Thymus (tissue), 11 donors: ENCODE results near the gene CHST2. TPM values are rescaled to one million over a fixed set of nuclear protein-coding genes. Genes with fewer than 3 reads are reported as not detected.
A peak's percentile ranks its signal among the peaks of the same experiment; 100 is the strongest.

ENCODE experiments used
- DNase-seq, 9 donors: peaks; one replicate each; pipeline ENCODE4 v3.0.0-alpha.2; 2013; ENCODE audit warnings: low spot score in 9 of 9, low read depth in 6 of 9, missing footprints in 1 of 9
- H3K27ac ChIP-seq, 2 donors: one replicate each; pipeline ENCODE4 v1.5.1; 2013; ENCODE audit warnings: control low read depth in 1 of 2, low read depth in 1 of 2, low read length in 1 of 2, mild to moderate bottlenecking in 1 of 2, moderate library complexity in 1 of 2
- H3K27me3 ChIP-seq, 2 donors: one replicate each; pipeline ENCODE4 v1.5.1; 2013; ENCODE audit warnings: low read length in 1 of 2; ENCODE audit not compliant: control insufficient read depth in 2 of 2, insufficient read depth in 1 of 2
- H3K36me3 ChIP-seq, 2 donors: one replicate each; pipeline ENCODE4 v1.5.1; 2013; ENCODE audit warnings: low read length in 1 of 2, mild to moderate bottlenecking in 1 of 2, moderate library complexity in 1 of 2; ENCODE audit not compliant: control insufficient read depth in 2 of 2, insufficient read depth in 2 of 2
- H3K4me1 ChIP-seq, 2 donors: one replicate each; pipeline ENCODE4 v1.5.1; 2013; ENCODE audit warnings: low read length in 2 of 2; ENCODE audit not compliant: control insufficient read depth in 2 of 2, insufficient read depth in 2 of 2
- H3K4me3 ChIP-seq, 2 donors: one replicate each; pipeline ENCODE4 v1.5.1; 2013; ENCODE audit warnings: low read length in 2 of 2, control low read depth in 1 of 2, mild to moderate bottlenecking in 1 of 2
- H3K9me3 ChIP-seq, 2 donors: one replicate each; pipeline ENCODE4 v1.5.1; 2013; ENCODE audit warnings: low read length in 1 of 2, mild to moderate bottlenecking in 1 of 2; ENCODE audit not compliant: control insufficient read depth in 2 of 2, insufficient read depth in 1 of 2
- WGBS: extraction: QIAGEN DNeasy Blood & Tissue Kit; methylation state at CpG from one replicate; pipeline ENCODE4 v1.1.7; 2013; 5-methylcytosine and 5-hydroxymethylcytosine counted together
- polyA plus RNA-seq: library from polyadenylated mRNA; stranded (reverse); fragments of 200-250 nt; gene quantifications from one replicate; pipeline ENCODE4 v1.2.3, GENCODE V29; 2013
- total RNA-seq: library from RNA; stranded (reverse); fragments of 120-200 nt; gene quantifications from one replicate; pipeline ENCODE4 v1.2.4, GENCODE V29; 2013
- donor health status: healthy.

CHST2 gene
- total and polyA plus RNA-seq, 2 donors = 15.6 to 16.5 TPM

DNA sequence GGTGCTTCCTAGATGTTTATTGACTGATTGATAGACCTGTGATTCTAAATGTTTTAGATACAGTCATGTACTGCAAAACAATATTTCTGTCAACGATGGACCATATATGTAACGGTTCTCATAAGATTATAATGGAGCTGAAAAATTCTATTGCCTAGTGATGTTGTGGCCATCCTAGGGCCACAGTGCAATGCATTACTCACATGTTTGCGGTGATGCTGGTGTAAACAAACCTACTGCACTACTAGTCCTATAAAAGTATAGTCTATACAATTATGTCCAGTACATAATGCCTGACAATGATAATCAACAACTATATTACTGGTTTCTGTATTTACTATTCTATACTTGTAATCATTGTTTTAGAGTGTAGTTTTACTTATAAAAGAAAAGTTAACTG, 46.8 kb downstream of the CHST2 start:
- 98% methylated on average over 3 of the region's 3 CpGs for WGBS
- no peaks in the 10 kb centered on the region for H3K27me3 ChIP-seq
- no peak for DNase-seq
- no peaks in the 10 kb centered on the region for H3K36me3 ChIP-seq
- H3K9me3 ChIP-seq = no peaks in the 10 kb centered on the region
- H3K27ac ChIP-seq = no peak overlapping the region
- H3K4me3 ChIP-seq = no peak overlapping the region
- H3K4me1 ChIP-seq = peaks cover 21 to 56% of the 10 kb centered on the region in 2 donors

- Histone ChIP-seq H3K27ac (no peak overlapping the region), H3K4me1 (peaks cover 28 to 68% of the 10 kb centered on the region in 2 donors)
- 74% methylated on average over 2 of the region's 2 CpGs for whole genome bisulfite sequencing
These were observed 48.6 kb downstream of the CHST2 start for GRCh38 chr3:143167969-143168854.

GRCh38 chr3:143168855-143169192, 49.3 kb downstream of the CHST2 start:
- H3K4me3 ChIP-seq = no peak overlapping the region
- peaks cover 0 to 2% of the 10 kb centered on the region in 2 donors for H3K9me3 ChIP-seq
- no peak for DNase-seq
- H3K27ac ChIP-seq = no peak overlapping the region
- H3K27me3 ChIP-seq = no peaks in the 10 kb centered on the region
- no peaks in the 10 kb centered on the region for H3K36me3 ChIP-seq
- 99% methylated on average over 2 of the region's 2 CpGs for WGBS
- peaks cover 28 to 66% of the 10 kb centered on the region in 2 donors for H3K4me1 ChIP-seq

More at GRCh38 chr3:143167969-143168854, 48.6 kb downstream of the CHST2 start:
- Histone ChIP-seq H3K9me3 (no peaks in the 10 kb centered on the region), H3K4me3 (no peak overlapping the region), H3K27me3 (no peaks in the 10 kb centered on the region), H3K36me3 (no peaks in the 10 kb centered on the region)
- no peak for DNase-seq

GRCh38 chr3:143170074-143170473, 50.5 kb downstream of the CHST2 start:
- peak overlapping the region in 1 of 2 donors; percentile 42 for H3K4me3 ChIP-seq
- H3K27ac ChIP-seq = peak overlapping the region; percentile 91 to 92
- peaks cover 0 to 5% of the 10 kb centered on the region in 2 donors for H3K9me3 ChIP-seq
- H3K36me3 ChIP-seq = no peaks in the 10 kb centered on the region
- 14% methylated on average over 6 of the region's 6 CpGs for WGBS
- peak in 1 of 9 donors; percentile 62 for DNase-seq
- H3K4me1 ChIP-seq = peaks cover 28 to 64% of the 10 kb centered on the region in 2 donors
- no peaks in the 10 kb centered on the region for H3K27me3 ChIP-seq

DNA sequence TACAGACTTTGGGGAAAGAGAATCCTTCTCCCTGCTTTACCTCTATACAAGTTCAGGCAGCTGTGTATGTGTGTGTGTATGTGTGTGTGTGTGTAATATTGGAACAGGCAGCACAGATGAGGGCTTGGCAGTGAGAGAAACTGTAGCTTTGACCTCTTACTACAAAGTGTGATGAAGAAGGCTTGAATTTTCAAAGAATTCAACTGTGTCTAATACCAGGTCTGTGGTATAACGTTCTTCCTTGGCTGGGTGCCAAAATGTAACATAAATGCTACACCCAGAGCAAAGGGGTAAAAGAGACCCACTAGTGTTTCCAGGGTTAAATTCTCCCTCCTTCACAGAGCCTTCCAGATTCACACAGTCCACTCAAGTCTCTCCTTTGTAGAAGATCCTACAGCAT, 51.1 kb downstream of the CHST2 start:
- Histone ChIP-seq H3K27ac (peak overlapping the region; percentile 91 to 92), H3K9me3 (peaks cover 0 to 5% of the 10 kb centered on the region in 2 donors), H3K36me3 (no peaks in the 10 kb centered on the region), H3K4me3 (peak overlapping the region; percentile 23 to 42), H3K27me3 (no peaks in the 10 kb centered on the region), H3K4me1 (peaks cover 26 to 64% of the 10 kb centered on the region in 2 donors)
- WGBS = 0% methylated on average over 1 of the region's 1 CpG
- peak in 5 of 9 donors; percentile 34 to 83 (median 51) for DNase-seq

DNA sequence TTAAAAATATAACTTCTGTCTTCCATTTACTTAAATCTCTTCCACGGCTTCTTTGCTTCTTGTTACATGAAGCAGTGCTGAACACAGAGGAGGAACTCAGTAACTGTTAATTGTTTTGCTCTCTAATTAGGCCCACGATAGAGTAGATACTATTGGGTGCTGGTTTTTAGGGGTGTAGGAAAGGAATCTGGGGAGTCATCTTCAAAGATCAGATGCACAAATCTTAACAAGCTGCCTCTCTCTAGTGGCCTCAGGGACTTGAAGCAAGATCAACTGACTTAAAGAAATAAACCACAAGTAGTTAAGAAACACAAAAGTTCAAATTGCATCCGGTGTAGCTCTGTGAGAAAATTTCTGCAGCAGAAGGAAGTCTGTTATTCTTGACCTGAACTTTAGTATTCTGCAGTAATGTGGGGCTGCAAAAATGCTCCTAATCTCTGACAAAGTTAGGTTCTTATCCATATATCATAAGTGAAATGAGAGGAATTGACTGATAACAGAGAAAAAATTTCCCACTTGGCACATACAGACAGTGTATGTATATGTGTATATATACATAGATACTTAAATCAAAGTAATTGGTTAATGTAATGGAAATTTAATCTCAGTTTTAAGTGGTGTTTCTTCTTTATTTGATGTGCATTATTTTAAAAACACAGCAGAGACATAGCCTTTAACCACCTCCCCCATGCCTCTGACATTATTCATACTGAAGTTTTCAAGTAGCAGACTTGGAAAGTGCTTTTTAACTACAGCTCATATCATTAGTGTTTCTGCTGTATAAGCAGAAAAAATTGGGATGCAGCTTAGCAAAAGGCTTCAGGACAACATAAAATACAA, 51.8 kb downstream of the CHST2 start:
- no peaks in the 10 kb centered on the region for H3K36me3 ChIP-seq
- 13% methylated on average over 3 of the region's 3 CpGs for WGBS
- peak overlapping the region; percentile 23 to 42 for H3K4me3 ChIP-seq
- peaks cover 0 to 5% of the 10 kb centered on the region in 2 donors for H3K9me3 ChIP-seq
- H3K4me1 ChIP-seq = peaks cover 26 to 64% of the 10 kb centered on the region in 2 donors
- H3K27ac ChIP-seq = peak overlapping the region; percentile 91 to 95
- no peaks in the 10 kb centered on the region for H3K27me3 ChIP-seq
- peak; percentile 48 to 92 (median 75) for DNase-seq

GRCh38 chr3:143172062-143172794, 52.7 kb downstream of the CHST2 start:
- peaks cover 0 to 5% of the 10 kb centered on the region in 2 donors for H3K9me3 ChIP-seq
- DNase-seq = peak in 2 of 9 donors; percentile 21 to 53
- peak overlapping the region; percentile 91 to 95 for H3K27ac ChIP-seq
- WGBS = 87% methylated on average over 5 of the region's 5 CpGs
- no peaks in the 10 kb centered on the region for H3K36me3 ChIP-seq
- peak overlapping the region; percentile 23 to 42 for H3K4me3 ChIP-seq
- H3K27me3 ChIP-seq = no peaks in the 10 kb centered on the region
- H3K4me1 ChIP-seq = peaks cover 26 to 61% of the 10 kb centered on the region in 2 donors

DNA sequence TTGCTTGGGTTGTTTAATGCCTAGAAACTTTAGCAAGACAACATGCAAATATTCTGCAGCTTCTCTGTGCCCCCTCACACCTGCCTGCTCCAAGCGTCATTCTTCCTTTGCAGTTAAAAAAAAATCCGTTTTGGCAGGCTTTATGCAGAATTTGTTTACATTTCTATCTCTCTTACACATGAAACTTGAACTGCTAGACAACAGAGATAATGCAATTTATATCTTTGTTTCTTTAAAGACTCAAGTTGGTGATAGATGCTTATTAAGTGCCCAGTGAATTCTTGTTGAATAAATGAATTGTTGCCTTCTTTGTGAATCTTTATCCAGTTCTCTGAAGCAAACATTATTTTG, 53.2 kb downstream of the CHST2 start:
- Histone ChIP-seq H3K9me3 (peaks cover 0 to 5% of the 10 kb centered on the region in 2 donors), H3K4me3 (peak overlapping the region; percentile 23 to 42), H3K4me1 (peaks cover 26 to 56% of the 10 kb centered on the region in 2 donors), H3K27ac (peak overlapping the region; percentile 91 to 95), H3K36me3 (no peaks in the 10 kb centered on the region), H3K27me3 (no peaks in the 10 kb centered on the region)
- DNase-seq = peak in 5 of 9 donors; percentile 37 to 78 (median 50)
- 12% methylated on average over 2 of the region's 2 CpGs for WGBS
